Endothelial cell of coronary artery (primary cell): Measurements from ENCODE around the gene TNPO1. TPM values are rescaled to one million over a fixed set of nuclear protein-coding genes. Genes with fewer than 3 reads are reported as not detected.

ENCODE experiments used
- total RNA-seq: library from RNA; depleted of rRNA; stranded (reverse); fragments of >200 nt; gene quantifications from 2 replicates; pipeline ENCODE4 v1.2.3, GENCODE V29; 2014

Gene TNPO1
- 566 and 627 TPM in 2 replicates for total RNA-seq

GRCh38 chr5:72816284-72817075, at the start of gene TNPO1:
Gene TNPO1, plus strand, starts transcription at chr5:72816661. Its CDS starts 77 bp downstream, at chr5:72816738.

GRCh38 chr5:72955768-72956323, 139.4 kb downstream of the TNPO1 start, which contains the start of gene FCHO2:
Gene FCHO2, plus strand, starts transcription at chr5:72956041. Its CDS starts 56 bp downstream, at chr5:72956097.

Other genes with a start within 250 kb of the TNPO1 start
- 14.8 and 15.3 TPM in 2 replicates for gene FCHO2, start 139.4 kb downstream of the TNPO1 start, total RNA-seq